ENCODE data around the gene ABCA4.
"Not testable (repeated sequence)": the region's sequence is repeated elsewhere in the genome, so short reads cannot be mapped to it uniquely, and the experiment has no call there.

ABCA4 gene

DNA sequence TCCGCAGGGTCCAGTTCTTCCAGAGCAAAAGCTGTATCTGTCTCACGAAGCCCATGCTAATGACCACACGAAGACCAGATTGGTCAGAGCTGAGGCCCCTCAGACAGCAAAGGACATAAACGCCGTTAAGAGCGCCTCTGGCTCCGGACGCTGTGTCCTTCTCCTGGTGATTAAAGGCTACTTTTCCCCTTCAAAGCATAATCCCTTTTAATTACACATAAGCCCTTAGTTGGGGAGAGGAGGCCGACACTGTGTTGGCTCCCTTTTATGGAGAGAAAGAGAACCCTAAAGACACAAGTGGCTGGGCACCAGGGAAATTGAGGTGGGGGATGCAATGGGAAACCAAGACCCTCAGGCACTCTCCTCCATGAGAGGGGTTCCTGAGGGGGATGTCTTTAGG, at the start of gene ABCA4:
Gene ABCA4 (minus strand): TSS at position 158 of the 400 bp plus-strand sequence. CDS start 103 bp downstream, at position 55.
- Histone ChIP-seq H3K9me3 (ENCODE audit: control insufficient read depth in 2 of 2, low read length in 2 of 2) (no peaks in the 10 kb centered on the region), H3K9ac (ENCODE audit: low read depth in 1 of 2, low read length in 2 of 2) (no peak within 1 kb of the TSS), H3K4me1 (ENCODE audit: control insufficient read depth in 2 of 2, insufficient read depth in 2 of 2, low read length in 2 of 2) (no peaks in the 10 kb centered on the region), H3K4me3 (ENCODE audit: low read length in 2 of 2) (no peak within 1 kb of the TSS), H3K36me3 (ENCODE audit: control insufficient read depth in 2 of 2, insufficient read depth in 2 of 2, low read length in 2 of 2) (no peaks in the 10 kb centered on the region), H3K27me3 (ENCODE audit: control insufficient read depth in 2 of 2, insufficient read depth in 2 of 2, low read length in 2 of 2) (no peaks in the 10 kb centered on the region), H3K27ac (ENCODE audit: low read depth in 2 of 2, low read length in 2 of 2) (no peak within 1 kb of the TSS)

- no peaks in the 10 kb centered on the region for H3K9me3 ChIP-seq (ENCODE audit: control insufficient read depth in 2 of 2, low read length in 2 of 2)
- H3K4me3 ChIP-seq (ENCODE audit: low read length in 2 of 2): no peak overlapping the region
- no peaks in the 10 kb centered on the region for H3K36me3 ChIP-seq (ENCODE audit: control insufficient read depth in 2 of 2, insufficient read depth in 2 of 2, low read length in 2 of 2)
- no peaks in the 10 kb centered on the region for H3K4me1 ChIP-seq (ENCODE audit: control insufficient read depth in 2 of 2, insufficient read depth in 2 of 2, low read length in 2 of 2)
- no peaks in the 10 kb centered on the region for H3K27me3 ChIP-seq (ENCODE audit: control insufficient read depth in 2 of 2, insufficient read depth in 2 of 2, low read length in 2 of 2)
- H3K27ac ChIP-seq (ENCODE audit: low read depth in 2 of 2, low read length in 2 of 2): no peak overlapping the region
- no peak overlapping the region for H3K9ac ChIP-seq (ENCODE audit: low read depth in 1 of 2, low read length in 2 of 2)
Observed at GRCh38 chr1:94169126-94169525, 48.2 kb upstream of the ABCA4 start.

DNA sequence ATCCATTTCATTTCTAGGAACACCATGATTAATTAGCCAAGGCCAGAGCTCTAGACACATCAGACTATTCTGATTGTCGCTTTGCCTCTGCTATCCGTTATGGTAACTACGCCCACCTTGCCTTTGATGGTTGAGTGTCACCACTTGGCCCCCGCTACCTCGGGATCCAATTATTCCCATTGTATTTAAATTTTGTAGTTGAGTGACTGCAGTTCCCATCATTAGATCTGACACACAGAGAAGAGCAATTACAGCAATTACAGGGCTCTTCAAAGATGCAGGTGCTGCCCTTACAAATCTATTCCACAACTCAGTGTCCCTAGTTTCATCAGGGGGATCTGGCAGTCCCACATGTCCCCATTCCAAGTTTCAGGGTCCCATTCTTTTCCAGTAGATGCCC, 44.9 kb upstream of the ABCA4 start:
- no peaks in the 10 kb centered on the region for H3K4me1 ChIP-seq (ENCODE audit: control insufficient read depth in 2 of 2, insufficient read depth in 2 of 2, low read length in 2 of 2)
- no peaks in the 10 kb centered on the region for H3K9me3 ChIP-seq (ENCODE audit: control insufficient read depth in 2 of 2, low read length in 2 of 2)
- no peaks in the 10 kb centered on the region for H3K27me3 ChIP-seq (ENCODE audit: control insufficient read depth in 2 of 2, insufficient read depth in 2 of 2, low read length in 2 of 2)
- no peak overlapping the region for H3K4me3 ChIP-seq (ENCODE audit: low read length in 2 of 2)
- H3K27ac ChIP-seq (ENCODE audit: low read depth in 2 of 2, low read length in 2 of 2): no peak overlapping the region
- H3K9ac ChIP-seq (ENCODE audit: low read depth in 1 of 2, low read length in 2 of 2): no peak overlapping the region
- H3K36me3 ChIP-seq (ENCODE audit: control insufficient read depth in 2 of 2, insufficient read depth in 2 of 2, low read length in 2 of 2): no peaks in the 10 kb centered on the region

GRCh38 chr1:94164885-94165284, 43.9 kb upstream of the ABCA4 start:
- not testable (repeated sequence) for H3K27me3 ChIP-seq (ENCODE audit: control insufficient read depth in 2 of 2, insufficient read depth in 2 of 2, low read length in 2 of 2); H3K27ac ChIP-seq (ENCODE audit: low read depth in 2 of 2, low read length in 2 of 2); H3K4me1 ChIP-seq (ENCODE audit: control insufficient read depth in 2 of 2, insufficient read depth in 2 of 2, low read length in 2 of 2); H3K36me3 ChIP-seq (ENCODE audit: control insufficient read depth in 2 of 2, insufficient read depth in 2 of 2, low read length in 2 of 2); H3K9me3 ChIP-seq (ENCODE audit: control insufficient read depth in 2 of 2, low read length in 2 of 2); H3K9ac ChIP-seq (ENCODE audit: low read depth in 1 of 2, low read length in 2 of 2); H3K4me3 ChIP-seq (ENCODE audit: low read length in 2 of 2)

- not testable (repeated sequence) for H3K4me1 ChIP-seq (ENCODE audit: control insufficient read depth in 2 of 2, insufficient read depth in 2 of 2, low read length in 2 of 2); H3K9ac ChIP-seq (ENCODE audit: low read depth in 1 of 2, low read length in 2 of 2); H3K27ac ChIP-seq (ENCODE audit: low read depth in 2 of 2, low read length in 2 of 2); H3K36me3 ChIP-seq (ENCODE audit: control insufficient read depth in 2 of 2, insufficient read depth in 2 of 2, low read length in 2 of 2); H3K27me3 ChIP-seq (ENCODE audit: control insufficient read depth in 2 of 2, insufficient read depth in 2 of 2, low read length in 2 of 2); H3K4me3 ChIP-seq (ENCODE audit: low read length in 2 of 2); H3K9me3 ChIP-seq (ENCODE audit: control insufficient read depth in 2 of 2, low read length in 2 of 2)
Observed at GRCh38 chr1:94164121-94164520, 43.2 kb upstream of the ABCA4 start.

- H3K9ac ChIP-seq (ENCODE audit: low read depth in 1 of 2, low read length in 2 of 2); H3K36me3 ChIP-seq (ENCODE audit: control insufficient read depth in 2 of 2, insufficient read depth in 2 of 2, low read length in 2 of 2); H3K9me3 ChIP-seq (ENCODE audit: control insufficient read depth in 2 of 2, low read length in 2 of 2); H3K27me3 ChIP-seq (ENCODE audit: control insufficient read depth in 2 of 2, insufficient read depth in 2 of 2, low read length in 2 of 2); H3K4me1 ChIP-seq (ENCODE audit: control insufficient read depth in 2 of 2, insufficient read depth in 2 of 2, low read length in 2 of 2); H3K27ac ChIP-seq (ENCODE audit: low read depth in 2 of 2, low read length in 2 of 2); H3K4me3 ChIP-seq (ENCODE audit: low read length in 2 of 2): not testable (repeated sequence)
Observed at GRCh38 chr1:94163249-94163648, 42.3 kb upstream of the ABCA4 start.

GRCh38 chr1:94160811-94161210, 39.9 kb upstream of the ABCA4 start:
- no peak overlapping the region for H3K4me3 ChIP-seq (ENCODE audit: low read length in 2 of 2)
- H3K9ac ChIP-seq (ENCODE audit: low read depth in 1 of 2, low read length in 2 of 2): no peak overlapping the region
- no peaks in the 10 kb centered on the region for H3K36me3 ChIP-seq (ENCODE audit: control insufficient read depth in 2 of 2, insufficient read depth in 2 of 2, low read length in 2 of 2)
- no peak overlapping the region for H3K27ac ChIP-seq (ENCODE audit: low read depth in 2 of 2, low read length in 2 of 2)
- no peaks in the 10 kb centered on the region for H3K4me1 ChIP-seq (ENCODE audit: control insufficient read depth in 2 of 2, insufficient read depth in 2 of 2, low read length in 2 of 2)
- no peaks in the 10 kb centered on the region for H3K27me3 ChIP-seq (ENCODE audit: control insufficient read depth in 2 of 2, insufficient read depth in 2 of 2, low read length in 2 of 2)
- H3K9me3 ChIP-seq (ENCODE audit: control insufficient read depth in 2 of 2, low read length in 2 of 2): no peaks in the 10 kb centered on the region

GRCh38 chr1:94156096-94156625, 35.2 kb upstream of the ABCA4 start:
- H3K9me3 ChIP-seq (ENCODE audit: control insufficient read depth in 2 of 2, low read length in 2 of 2): no peaks in the 10 kb centered on the region
- no peaks in the 10 kb centered on the region for H3K4me1 ChIP-seq (ENCODE audit: control insufficient read depth in 2 of 2, insufficient read depth in 2 of 2, low read length in 2 of 2)
- no peak overlapping the region for H3K27ac ChIP-seq (ENCODE audit: low read depth in 2 of 2, low read length in 2 of 2)
- H3K36me3 ChIP-seq (ENCODE audit: control insufficient read depth in 2 of 2, insufficient read depth in 2 of 2, low read length in 2 of 2): no peaks in the 10 kb centered on the region
- H3K27me3 ChIP-seq (ENCODE audit: control insufficient read depth in 2 of 2, insufficient read depth in 2 of 2, low read length in 2 of 2): no peaks in the 10 kb centered on the region
- no peak overlapping the region for H3K4me3 ChIP-seq (ENCODE audit: low read length in 2 of 2)
- H3K9ac ChIP-seq (ENCODE audit: low read depth in 1 of 2, low read length in 2 of 2): no peak overlapping the region

DNA sequence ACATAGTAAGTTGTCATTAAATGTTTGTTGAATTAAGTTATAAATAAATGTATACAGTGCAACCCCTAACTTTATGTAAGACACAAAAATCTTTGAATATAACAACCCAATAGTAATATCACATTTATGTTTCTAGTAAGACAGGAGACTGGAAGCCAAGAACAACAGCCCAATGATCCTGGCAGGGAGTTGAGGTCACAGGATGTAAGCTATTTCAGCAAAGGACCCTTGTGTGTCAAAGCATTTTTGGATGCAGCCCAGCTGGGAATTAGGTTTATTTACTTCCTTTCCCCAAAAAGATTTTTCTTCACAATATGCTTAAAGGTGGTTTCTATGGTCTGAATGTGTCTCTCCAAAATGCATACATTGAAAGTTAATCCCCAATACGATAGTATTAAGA, 34.0 kb upstream of the ABCA4 start:
- Histone ChIP-seq H3K36me3 (ENCODE audit: control insufficient read depth in 2 of 2, insufficient read depth in 2 of 2, low read length in 2 of 2) (no peaks in the 10 kb centered on the region), H3K27ac (ENCODE audit: low read depth in 2 of 2, low read length in 2 of 2) (no peak overlapping the region), H3K4me1 (ENCODE audit: control insufficient read depth in 2 of 2, insufficient read depth in 2 of 2, low read length in 2 of 2) (no peaks in the 10 kb centered on the region), H3K9ac (ENCODE audit: low read depth in 1 of 2, low read length in 2 of 2) (no peak overlapping the region), H3K4me3 (ENCODE audit: low read length in 2 of 2) (no peak overlapping the region), H3K27me3 (ENCODE audit: control insufficient read depth in 2 of 2, insufficient read depth in 2 of 2, low read length in 2 of 2) (no peaks in the 10 kb centered on the region), H3K9me3 (ENCODE audit: control insufficient read depth in 2 of 2, low read length in 2 of 2) (no peaks in the 10 kb centered on the region)

DNA sequence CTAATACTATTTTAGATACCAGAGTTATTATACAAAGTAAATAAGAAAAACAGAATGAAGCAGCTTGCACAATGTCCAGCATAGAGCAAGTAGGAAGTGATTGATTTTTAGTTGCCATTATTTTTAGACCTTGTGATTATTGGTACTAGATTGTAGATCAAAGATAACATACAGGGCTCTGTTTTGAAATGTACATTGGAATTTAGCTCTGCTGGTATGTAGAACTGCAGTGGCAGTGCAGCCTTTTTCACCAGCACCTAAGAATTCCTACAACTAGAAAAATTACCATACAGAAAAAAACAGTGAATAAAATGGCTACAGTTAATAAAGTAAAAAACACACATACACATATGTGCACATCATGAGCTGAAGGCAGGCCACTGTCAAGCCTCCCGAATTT, 32.2 kb upstream of the ABCA4 start:
- no peak overlapping the region for H3K27ac ChIP-seq (ENCODE audit: low read depth in 2 of 2, low read length in 2 of 2)

DNA sequence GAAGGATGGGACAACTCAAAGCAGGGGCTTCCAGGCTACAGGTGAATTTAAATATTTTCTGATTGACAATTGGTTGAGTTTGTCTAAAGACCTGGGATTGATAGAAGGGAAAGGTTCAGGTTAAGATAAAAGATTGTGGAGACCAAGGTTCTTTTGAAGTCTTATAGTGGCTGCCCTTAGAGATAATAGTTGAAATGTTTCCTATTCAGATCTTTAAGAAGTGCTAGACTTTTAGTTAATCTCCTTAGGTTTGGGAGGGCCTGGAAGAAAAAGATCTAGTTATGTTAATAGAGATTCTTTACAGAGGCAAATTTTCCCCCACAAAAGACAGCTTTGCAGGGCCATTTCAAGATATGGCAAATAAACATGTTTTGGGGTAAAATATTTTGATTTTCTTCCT, 28.2 kb upstream of the ABCA4 start:
- H3K4me3 ChIP-seq (ENCODE audit: low read length in 2 of 2); H3K27me3 ChIP-seq (ENCODE audit: control insufficient read depth in 2 of 2, insufficient read depth in 2 of 2, low read length in 2 of 2); H3K4me1 ChIP-seq (ENCODE audit: control insufficient read depth in 2 of 2, insufficient read depth in 2 of 2, low read length in 2 of 2); H3K27ac ChIP-seq (ENCODE audit: low read depth in 2 of 2, low read length in 2 of 2); H3K36me3 ChIP-seq (ENCODE audit: control insufficient read depth in 2 of 2, insufficient read depth in 2 of 2, low read length in 2 of 2); H3K9ac ChIP-seq (ENCODE audit: low read depth in 1 of 2, low read length in 2 of 2); H3K9me3 ChIP-seq (ENCODE audit: control insufficient read depth in 2 of 2, low read length in 2 of 2): not testable (repeated sequence)

More for the DNA sequence above, 32.2 kb upstream of the ABCA4 start:
- Histone ChIP-seq H3K27me3 (ENCODE audit: control insufficient read depth in 2 of 2, insufficient read depth in 2 of 2, low read length in 2 of 2) (no peaks in the 10 kb centered on the region), H3K4me3 (ENCODE audit: low read length in 2 of 2) (no peak overlapping the region), H3K9ac (ENCODE audit: low read depth in 1 of 2, low read length in 2 of 2) (no peak overlapping the region), H3K9me3 (ENCODE audit: control insufficient read depth in 2 of 2, low read length in 2 of 2) (no peaks in the 10 kb centered on the region), H3K4me1 (ENCODE audit: control insufficient read depth in 2 of 2, insufficient read depth in 2 of 2, low read length in 2 of 2) (no peaks in the 10 kb centered on the region), H3K36me3 (ENCODE audit: control insufficient read depth in 2 of 2, insufficient read depth in 2 of 2, low read length in 2 of 2) (no peaks in the 10 kb centered on the region)
